Neuron (in vitro differentiated cells): Measurements from ENCODE around the gene DHX36.

Source experiments
- H2AFZ ChIP-seq: one replicate; pipeline ENCODE4 v1.6.1; 2013; ENCODE audit warnings: low read depth, mild to moderate bottlenecking, inconsistent platforms, low read length, moderate library complexity
- H3K27me3 ChIP-seq: one replicate; pipeline ENCODE4 v1.6.1; 2013; ENCODE audit warnings: low read length; ENCODE audit not compliant: insufficient read depth
- H3K36me3 ChIP-seq: one replicate; pipeline ENCODE4 v1.6.1; 2013; ENCODE audit warnings: low read length; ENCODE audit not compliant: insufficient read depth
- H3K4me1 ChIP-seq: one replicate; pipeline ENCODE4 v1.6.1; 2013; ENCODE audit warnings: low read length; ENCODE audit not compliant: insufficient read depth
- H3K4me3 ChIP-seq: 2 replicates; pipeline ENCODE4 v1.5.1; 2013; ENCODE audit warnings: mild to moderate bottlenecking, low read length, moderate library complexity
- H3K9me3 ChIP-seq: one replicate; pipeline ENCODE4 v1.6.1; 2013; ENCODE audit warnings: low read length

Gene DHX36

GRCh38 chr3:154316974-154317767 is 7.1 kb downstream of the DHX36 start:
- Histone ChIP-seq H3K9me3 (peaks cover 9% of the 10 kb centered on the region), H3K36me3 (peaks cover 65% of the 10 kb centered on the region), H2AFZ (no peak overlapping the region), H3K27me3 (no peaks in the 10 kb centered on the region), H3K4me1 (peaks cover 1% of the 10 kb centered on the region), H3K4me3 (no peak overlapping the region)

GRCh38 chr3:154314152-154314551 is 10.1 kb downstream of the DHX36 start:
- Histone ChIP-seq H3K36me3 (peaks cover 78% of the 10 kb centered on the region), H3K4me1 (no peaks in the 10 kb centered on the region), H3K27me3 (no peaks in the 10 kb centered on the region), H2AFZ (no peak overlapping the region), H3K9me3 (no peaks in the 10 kb centered on the region), H3K4me3 (no peak overlapping the region)

DNA sequence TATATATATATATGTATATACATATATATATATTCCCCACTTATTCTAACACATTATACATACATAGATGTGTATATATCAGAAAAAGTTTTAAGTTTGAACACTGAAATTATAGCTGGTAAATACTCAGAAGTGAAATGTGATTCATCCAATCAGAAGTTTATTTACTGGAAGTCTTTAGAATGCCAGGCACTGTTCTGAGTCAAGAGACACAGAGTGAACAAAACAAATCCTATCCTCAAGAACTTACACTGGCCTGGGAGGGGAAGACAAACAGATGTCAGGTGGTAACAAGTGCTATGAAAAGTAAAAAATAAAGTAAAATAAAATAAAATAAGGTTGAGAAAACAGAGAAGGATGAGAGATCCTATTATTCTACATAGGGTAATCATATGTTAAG is 13.4 kb downstream of the DHX36 start:
- no peaks in the 10 kb centered on the region for H3K27me3 ChIP-seq
- no peak overlapping the region for H2AFZ ChIP-seq
- H3K9me3 ChIP-seq: no peaks in the 10 kb centered on the region
- no peaks in the 10 kb centered on the region for H3K4me1 ChIP-seq
- no peak overlapping the region for H3K4me3 ChIP-seq
- peaks cover 85% of the 10 kb centered on the region for H3K36me3 ChIP-seq

- Histone ChIP-seq H3K36me3 (peaks cover 87% of the 10 kb centered on the region), H3K4me3 (no peak overlapping the region), H3K27me3 (no peaks in the 10 kb centered on the region), H2AFZ (no peak overlapping the region), H3K9me3 (no peaks in the 10 kb centered on the region), H3K4me1 (no peaks in the 10 kb centered on the region)
Observed at GRCh38 chr3:154307363-154307762, 16.9 kb downstream of the DHX36 start.

GRCh38 chr3:154304936-154305335 is 19.4 kb downstream of the DHX36 start:
- Histone ChIP-seq H3K4me3 (no peak overlapping the region), H3K9me3 (no peaks in the 10 kb centered on the region), H3K27me3 (no peaks in the 10 kb centered on the region), H3K36me3 (peaks cover 97% of the 10 kb centered on the region), H2AFZ (no peak overlapping the region), H3K4me1 (no peaks in the 10 kb centered on the region)

DNA sequence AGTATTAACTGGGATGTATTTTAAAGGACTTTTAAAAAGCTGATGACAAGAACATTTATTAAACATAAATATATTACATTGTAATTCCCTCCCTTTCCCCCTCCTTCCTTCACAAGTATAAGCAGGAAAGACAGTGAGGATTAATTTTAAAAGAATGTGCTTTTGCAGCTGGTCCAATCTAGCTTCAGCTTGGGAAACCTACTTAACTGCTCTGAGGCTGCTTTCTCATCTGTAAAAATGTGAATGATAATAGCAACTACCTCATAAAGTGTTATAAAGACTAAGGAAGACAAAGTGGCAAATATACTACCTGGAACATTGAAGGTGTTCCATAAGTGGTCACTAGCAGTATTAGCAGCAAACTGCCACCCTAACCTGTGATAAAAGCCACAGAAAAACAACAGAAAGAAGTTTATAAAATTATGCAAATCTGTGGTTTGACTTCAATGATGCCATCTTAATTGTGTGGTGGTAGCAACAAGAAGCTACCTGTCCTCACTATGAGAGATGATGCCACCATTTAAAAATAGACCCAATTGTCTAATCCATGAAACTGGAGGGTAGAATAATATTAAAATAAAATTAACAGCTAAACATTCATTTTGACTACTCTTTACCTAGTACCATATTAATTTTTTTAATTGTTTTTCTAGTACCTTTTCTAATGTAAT is 20.0 kb downstream of the DHX36 start:
- Histone ChIP-seq H3K9me3 (no peaks in the 10 kb centered on the region), H3K4me1 (no peaks in the 10 kb centered on the region), H3K4me3 (no peak overlapping the region), H3K36me3 (peaks cover 96% of the 10 kb centered on the region), H3K27me3 (no peaks in the 10 kb centered on the region), H2AFZ (no peak overlapping the region)

DNA sequence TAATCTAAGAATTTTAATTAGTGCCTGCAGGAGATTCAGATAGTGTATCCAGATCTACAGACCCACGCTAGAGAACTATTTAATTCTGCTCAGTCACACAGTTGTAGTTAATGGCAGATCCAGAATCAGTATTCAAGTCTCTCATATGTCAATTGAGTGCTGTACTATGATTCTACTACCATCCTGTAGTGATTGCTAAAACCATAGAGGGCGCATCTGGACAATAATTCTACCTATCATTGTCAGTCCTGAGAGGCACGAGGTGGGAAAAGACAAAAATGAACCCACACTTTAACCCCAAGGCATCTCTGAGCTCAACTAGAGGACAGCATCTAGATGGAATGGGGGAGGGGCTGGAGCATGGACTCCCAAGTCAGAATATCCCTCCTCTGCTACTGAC is 22.7 kb downstream of the DHX36 start:
- no peak overlapping the region for H2AFZ ChIP-seq
- no peaks in the 10 kb centered on the region for H3K4me1 ChIP-seq
- no peaks in the 10 kb centered on the region for H3K27me3 ChIP-seq
- no peak overlapping the region for H3K4me3 ChIP-seq
- no peaks in the 10 kb centered on the region for H3K9me3 ChIP-seq
- H3K36me3 ChIP-seq: peaks cover 93% of the 10 kb centered on the region

- Histone ChIP-seq H3K4me3 (no peak overlapping the region), H2AFZ (no peak overlapping the region), H3K36me3 (peaks cover 88% of the 10 kb centered on the region), H3K4me1 (no peaks in the 10 kb centered on the region), H3K27me3 (no peaks in the 10 kb centered on the region), H3K9me3 (no peaks in the 10 kb centered on the region)
Observed at GRCh38 chr3:154294016-154294415, 30.3 kb downstream of the DHX36 start.

GRCh38 chr3:154290187-154290586 is 34.1 kb downstream of the DHX36 start:
- H3K27me3 ChIP-seq: no peaks in the 10 kb centered on the region
- H3K4me3 ChIP-seq: no peak overlapping the region
- no peaks in the 10 kb centered on the region for H3K9me3 ChIP-seq
- no peaks in the 10 kb centered on the region for H3K4me1 ChIP-seq
- no peak overlapping the region for H2AFZ ChIP-seq
- peaks cover 89% of the 10 kb centered on the region for H3K36me3 ChIP-seq

- H3K4me1 ChIP-seq: no peaks in the 10 kb centered on the region
- H3K36me3 ChIP-seq: peaks cover 90% of the 10 kb centered on the region
- no peak overlapping the region for H2AFZ ChIP-seq
- no peaks in the 10 kb centered on the region for H3K27me3 ChIP-seq
- H3K9me3 ChIP-seq: no peaks in the 10 kb centered on the region
- H3K4me3 ChIP-seq: no peak overlapping the region
Observed at GRCh38 chr3:154285221-154285620, 39.1 kb downstream of the DHX36 start.

DNA sequence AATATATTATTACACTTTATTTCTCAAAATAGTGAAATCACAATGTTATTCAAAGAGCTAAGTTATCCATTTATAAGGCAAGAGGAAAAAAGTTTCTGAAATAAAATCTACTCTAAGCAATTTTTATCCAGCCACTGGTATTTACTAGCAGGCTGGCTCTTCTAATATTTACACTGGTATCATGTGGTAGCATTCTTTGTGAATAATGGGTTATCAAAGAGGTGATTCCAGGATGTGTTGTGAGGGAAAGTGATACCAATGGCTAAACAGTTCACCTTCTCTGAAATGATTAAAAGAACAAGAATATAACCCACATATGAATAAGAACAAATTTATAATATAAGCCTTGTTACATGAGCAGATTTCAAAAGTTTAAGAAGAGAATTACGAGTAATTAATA is 44.1 kb downstream of the DHX36 start:
- Histone ChIP-seq H3K4me3 (no peak overlapping the region), H3K4me1 (no peaks in the 10 kb centered on the region), H3K27me3 (no peaks in the 10 kb centered on the region), H2AFZ (no peak overlapping the region), H3K36me3 (peaks cover 90% of the 10 kb centered on the region), H3K9me3 (no peaks in the 10 kb centered on the region)

DNA sequence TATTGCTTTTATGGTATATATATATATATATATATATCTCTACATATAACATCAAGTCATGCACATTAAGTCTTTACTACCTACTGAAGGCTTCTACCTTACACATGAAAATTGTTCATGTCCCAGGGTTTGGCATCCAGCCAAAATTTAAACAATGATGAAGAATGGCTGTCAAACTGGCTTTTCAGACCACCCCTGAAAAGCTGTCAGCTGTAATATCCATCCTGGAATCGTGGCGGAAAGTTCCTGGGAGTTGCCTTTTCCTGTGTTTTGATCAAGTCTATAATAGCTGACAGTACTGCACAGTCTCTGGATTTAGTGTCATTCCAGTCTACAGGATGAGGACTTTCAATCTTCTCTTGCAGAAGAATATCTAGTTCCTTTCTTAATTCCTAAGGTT is 48.3 kb downstream of the DHX36 start:
- H3K4me1 ChIP-seq: no peaks in the 10 kb centered on the region
- no peaks in the 10 kb centered on the region for H3K27me3 ChIP-seq
- no peak overlapping the region for H2AFZ ChIP-seq
- peaks cover 87% of the 10 kb centered on the region for H3K36me3 ChIP-seq
- H3K9me3 ChIP-seq: no peaks in the 10 kb centered on the region
- no peak overlapping the region for H3K4me3 ChIP-seq

GRCh38 chr3:154275292-154275691 is 49.0 kb downstream of the DHX36 start:
- H3K36me3 ChIP-seq: peaks cover 85% of the 10 kb centered on the region
- H2AFZ ChIP-seq: no peak overlapping the region
- no peaks in the 10 kb centered on the region for H3K9me3 ChIP-seq
- H3K27me3 ChIP-seq: no peaks in the 10 kb centered on the region
- H3K4me1 ChIP-seq: no peaks in the 10 kb centered on the region
- no peak overlapping the region for H3K4me3 ChIP-seq
